Left ventricle myocardium inferior (tissue), 1 donor: Measurements from ENCODE around the gene NFIA. TPM values are rescaled to one million over a fixed set of nuclear protein-coding genes. Genes with fewer than 3 reads are reported as not detected.

Experiments
- DNase-seq: peaks from one replicate; pipeline ENCODE4 v3.0.0-alpha.2; 2020
- H3K27ac ChIP-seq: fragments of 200-600 bp; replicated peaks from 2 replicates; pipeline ENCODE4 v1.8.0; 2021
- H3K27me3 ChIP-seq: fragments of 200-600 bp; 2 replicates; pipeline ENCODE4 v1.8.0; 2021; ENCODE audit warnings: low read depth
- H3K36me3 ChIP-seq: fragments of 200-600 bp; 2 replicates; pipeline ENCODE4 v1.8.0; 2021
- H3K4me1 ChIP-seq: fragments of 200-600 bp; 2 replicates; pipeline ENCODE4 v1.8.0; 2021
- H3K4me3 ChIP-seq: fragments of 200-600 bp; 2 replicates; pipeline ENCODE4 v1.8.0; 2021; ENCODE audit warnings: mild to moderate bottlenecking, moderate library complexity
- H3K9me3 ChIP-seq: fragments of 200-600 bp; replicated peaks from 2 replicates; pipeline ENCODE4 v1.8.0; 2021
- intact Hi-C: fragments of 100-400 bp; cut with micrococcal nuclease; formaldehyde crosslinking; loops from one replicate; pipeline ENCODE4 v1.11.0; 2022
- total RNA-seq: library from RNA; stranded (reverse); fragmentation: NEBNext Ultra II Directional; extraction: Animal tissue kit (Norgen Biotek cat#: 25700); gene quantifications from one replicate; pipeline ENCODE4 v1.2.1, GENCODE V29; 2021
- TF ChIP-seq, protein P1 (sequence below): fragments of 200-600 bp; IDR thresholded peaks from 2 replicates; pipeline ENCODE4 v1.8.0; 2021; ENCODE audit warnings: antibody characterized with exemption, mild to moderate bottlenecking, borderline replicate concordance
- donor health status: DM: no; HTN: yes; CAD: no; lungs with severe emphysema.

Gene NFIA
- total RNA-seq, 1 donor from 2014 or later = 90.2 TPM

DNA sequence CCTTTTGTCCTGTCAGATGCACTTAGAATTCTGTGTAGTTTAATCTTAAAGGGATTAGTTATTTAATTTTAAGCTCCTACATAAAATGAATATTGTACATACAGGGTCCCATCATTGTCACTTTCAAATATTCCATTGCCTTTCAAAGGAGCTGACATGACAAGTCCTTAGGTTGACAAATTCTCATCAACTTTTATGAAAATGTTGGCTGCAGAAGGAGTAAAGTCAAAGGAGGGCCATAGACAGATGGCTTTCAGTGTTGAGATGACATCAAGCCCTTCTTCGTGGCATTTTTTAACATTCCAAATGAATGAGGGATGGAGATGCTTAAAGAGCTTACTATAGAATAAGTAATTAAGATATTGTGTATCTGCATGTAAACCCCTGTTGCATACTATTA is 15.4 kb downstream of the NFIA start:
- H3K9me3 ChIP-seq = no peaks in the 10 kb centered on the region
- H3K27me3 ChIP-seq = no peaks in the 10 kb centered on the region
- no peak overlapping the region for H3K27ac ChIP-seq
- no peaks in the 10 kb centered on the region for H3K36me3 ChIP-seq
- peaks cover 96% of the 10 kb centered on the region for H3K4me1 ChIP-seq
- TF ChIP-seq, protein P1, sequence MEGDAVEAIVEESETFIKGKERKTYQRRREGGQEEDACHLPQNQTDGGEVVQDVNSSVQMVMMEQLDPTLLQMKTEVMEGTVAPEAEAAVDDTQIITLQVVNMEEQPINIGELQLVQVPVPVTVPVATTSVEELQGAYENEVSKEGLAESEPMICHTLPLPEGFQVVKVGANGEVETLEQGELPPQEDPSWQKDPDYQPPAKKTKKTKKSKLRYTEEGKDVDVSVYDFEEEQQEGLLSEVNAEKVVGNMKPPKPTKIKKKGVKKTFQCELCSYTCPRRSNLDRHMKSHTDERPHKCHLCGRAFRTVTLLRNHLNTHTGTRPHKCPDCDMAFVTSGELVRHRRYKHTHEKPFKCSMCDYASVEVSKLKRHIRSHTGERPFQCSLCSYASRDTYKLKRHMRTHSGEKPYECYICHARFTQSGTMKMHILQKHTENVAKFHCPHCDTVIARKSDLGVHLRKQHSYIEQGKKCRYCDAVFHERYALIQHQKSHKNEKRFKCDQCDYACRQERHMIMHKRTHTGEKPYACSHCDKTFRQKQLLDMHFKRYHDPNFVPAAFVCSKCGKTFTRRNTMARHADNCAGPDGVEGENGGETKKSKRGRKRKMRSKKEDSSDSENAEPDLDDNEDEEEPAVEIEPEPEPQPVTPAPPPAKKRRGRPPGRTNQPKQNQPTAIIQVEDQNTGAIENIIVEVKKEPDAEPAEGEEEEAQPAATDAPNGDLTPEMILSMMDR = no peak
- no peak overlapping the region for H3K4me3 ChIP-seq
- intact Hi-C loops = no loop called here
- no peak for DNase-seq

DNA sequence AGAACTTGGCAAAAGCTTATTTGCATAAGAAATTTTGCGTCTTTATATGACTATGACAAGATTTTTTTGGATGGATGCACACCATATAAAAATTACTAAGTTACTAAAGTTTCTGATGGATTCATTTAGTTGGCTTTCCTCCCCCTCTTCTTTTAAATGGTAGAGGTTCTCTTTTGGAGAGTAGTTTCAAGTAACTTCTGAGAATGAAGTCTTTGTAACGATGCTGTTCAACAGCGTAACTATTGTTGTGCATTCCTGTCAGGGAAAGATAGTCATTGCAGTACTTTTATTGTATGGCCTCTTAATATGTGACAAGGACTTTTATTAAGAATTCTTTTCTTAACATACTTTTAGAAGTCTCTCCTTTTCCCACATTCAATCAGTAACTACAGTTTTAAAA is 16.0 kb downstream of the NFIA start:
- Histone ChIP-seq H3K27ac (no peak overlapping the region), H3K4me3 (no peak overlapping the region), H3K9me3 (no peaks in the 10 kb centered on the region), H3K36me3 (no peaks in the 10 kb centered on the region), H3K27me3 (no peaks in the 10 kb centered on the region), H3K4me1 (peaks cover 96% of the 10 kb centered on the region)
- DNase-seq = no peak
- TF ChIP-seq, protein P1 = no peak
- intact Hi-C loops = no loop called here

DNA sequence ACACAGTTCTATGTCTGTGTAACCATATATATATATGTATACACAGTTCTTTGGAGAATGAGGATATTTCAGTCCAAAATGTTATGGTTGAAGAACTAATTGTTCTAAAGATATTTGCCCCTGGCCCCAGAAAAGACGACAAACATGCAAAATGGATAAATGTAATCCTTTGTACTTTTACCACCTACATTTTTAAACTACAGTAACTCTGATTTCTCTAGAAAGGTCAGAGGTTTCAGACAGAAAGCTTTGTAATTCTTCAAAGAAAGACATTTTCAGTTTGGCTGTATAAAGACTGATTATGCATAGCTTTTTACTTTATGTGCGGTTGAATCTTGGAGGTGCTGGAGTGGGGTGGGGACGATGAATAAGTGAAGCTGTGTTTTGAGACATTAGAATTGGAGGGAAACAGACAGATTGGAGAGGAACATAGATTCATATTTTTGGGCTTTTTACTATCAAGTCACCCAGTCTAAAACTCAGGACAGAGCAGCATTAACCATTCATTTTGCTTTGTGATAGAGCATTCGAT is 16.6 kb downstream of the NFIA start:
- no peaks in the 10 kb centered on the region for H3K36me3 ChIP-seq
- TF ChIP-seq, protein P1 = no peak
- H3K27me3 ChIP-seq = no peaks in the 10 kb centered on the region
- DNase-seq = no peak
- H3K4me3 ChIP-seq = no peak overlapping the region
- no peak overlapping the region for H3K27ac ChIP-seq
- no peaks in the 10 kb centered on the region for H3K9me3 ChIP-seq
- H3K4me1 ChIP-seq = peaks cover 96% of the 10 kb centered on the region
- intact Hi-C loops = no loop called here

DNA sequence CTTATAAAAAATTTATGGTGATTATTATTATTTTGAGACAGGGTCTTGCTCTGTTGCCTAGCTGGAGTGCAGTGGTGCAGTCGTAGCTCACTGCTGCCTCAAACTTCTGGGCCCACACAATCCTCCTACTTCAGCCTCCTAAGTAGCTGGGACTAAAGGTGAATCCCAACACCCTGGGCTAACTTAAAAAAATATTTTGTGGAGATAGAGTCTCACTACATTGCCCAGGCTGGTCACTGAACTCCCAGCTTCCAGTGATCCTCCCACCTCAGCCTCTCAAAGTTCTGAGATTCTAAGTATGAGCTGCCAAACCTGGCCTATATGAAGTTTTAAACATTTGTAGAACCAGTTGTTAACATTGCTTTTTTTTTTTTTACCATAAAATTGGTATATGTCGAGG is 18.2 kb downstream of the NFIA start:
- Histone ChIP-seq H3K4me3 (no peak overlapping the region), H3K27me3 (no peaks in the 10 kb centered on the region), H3K36me3 (no peaks in the 10 kb centered on the region), H3K27ac (peak overlapping the region; percentile 76), H3K9me3 (no peaks in the 10 kb centered on the region), H3K4me1 (peaks cover 95% of the 10 kb centered on the region)
- intact Hi-C loops = no loop called here
- DNase-seq = no peak
- TF ChIP-seq, protein P1 = no peak

DNA sequence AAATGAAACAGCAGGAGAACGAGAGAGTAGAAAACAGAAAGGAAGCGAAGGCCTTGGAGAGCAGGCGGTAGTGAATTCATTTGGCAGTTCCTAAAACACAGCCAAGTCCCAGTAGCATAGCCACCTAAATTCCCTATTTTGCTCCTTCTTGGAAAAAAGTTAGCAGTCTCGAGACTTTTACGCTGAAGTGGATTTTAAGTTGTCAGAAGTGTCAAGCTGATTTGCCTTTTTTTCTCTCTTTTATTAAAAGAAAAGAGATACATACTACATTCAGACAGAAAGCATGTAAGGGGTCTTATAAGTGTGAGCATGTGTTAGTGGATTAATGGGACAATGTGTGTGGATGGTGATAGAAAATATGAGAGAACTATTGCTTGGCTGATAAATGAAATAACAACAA is 19.2 kb downstream of the NFIA start:
- intact Hi-C loops = no loop called here
- peak overlapping the region; percentile 56 for H3K4me3 ChIP-seq
- H3K36me3 ChIP-seq = no peaks in the 10 kb centered on the region
- H3K27me3 ChIP-seq = no peaks in the 10 kb centered on the region
- H3K9me3 ChIP-seq = no peaks in the 10 kb centered on the region
- TF ChIP-seq, protein P1 = no peak
- no peak for DNase-seq
- peak overlapping the region; percentile 76 for H3K27ac ChIP-seq
- H3K4me1 ChIP-seq = peaks cover 87% of the 10 kb centered on the region
